Measurements from ENCODE around the gene APOF.

APOF gene

DNA sequence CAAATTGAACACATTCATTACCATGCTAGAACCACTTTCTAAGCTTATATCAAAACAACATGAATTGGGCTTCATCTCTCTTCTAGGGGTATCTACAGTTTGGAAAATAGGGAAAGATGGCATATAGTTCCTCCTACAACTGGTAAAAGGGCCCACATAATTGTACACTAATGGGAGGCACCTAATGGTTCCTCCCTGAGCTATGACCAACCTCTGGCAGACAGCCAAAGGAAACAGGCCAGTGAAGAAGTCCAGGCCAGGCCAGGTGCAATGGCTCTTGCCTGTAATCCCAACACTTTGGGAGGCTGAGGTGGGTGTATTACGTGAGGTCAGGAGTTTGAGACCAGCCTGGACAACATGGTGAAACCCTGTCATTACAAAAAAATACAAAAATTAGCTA is 23.2 kb upstream of the APOF start:
- DNase-seq (ENCODE audit: low spot score in 2 of 2) (no peak), ATAC-seq (ENCODE audit: low read depth) (no peak)
- Mint-ChIP-seq H3K4me3 (no peak overlapping the region), H3K27ac (no peak overlapping the region), H3K27me3 (no peaks in the 10 kb centered on the region), H3K4me1 (no peaks in the 10 kb centered on the region), H3K36me3 (no peaks in the 10 kb centered on the region), H3K9me3 (no peaks in the 10 kb centered on the region)

DNA sequence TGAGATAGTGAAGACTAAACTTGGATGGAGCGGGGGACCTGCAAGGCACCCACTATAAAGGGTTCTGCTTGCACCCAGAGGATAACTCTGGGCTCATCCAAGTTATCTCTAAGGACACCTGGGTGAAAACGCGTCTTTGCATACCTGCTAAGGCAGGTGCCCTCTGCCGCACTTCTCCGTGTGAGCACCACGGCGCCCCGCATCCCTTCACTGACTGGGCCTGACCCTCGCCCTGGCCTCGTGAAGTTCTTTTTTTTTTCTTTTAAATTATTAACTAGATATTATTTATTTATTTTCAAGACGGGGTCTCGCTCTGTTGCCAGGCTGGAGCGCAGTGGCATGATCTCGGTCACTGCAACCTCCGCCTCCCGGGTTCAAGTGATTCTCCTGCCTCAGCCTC is 20.0 kb upstream of the APOF start:
- Mint-ChIP-seq H3K9me3 (no peaks in the 10 kb centered on the region), H3K27me3 (no peaks in the 10 kb centered on the region), H3K27ac (no peak overlapping the region), H3K4me3 (no peak overlapping the region), H3K36me3 (no peaks in the 10 kb centered on the region), H3K4me1 (peaks cover 4% of the 10 kb centered on the region)
- ATAC-seq (ENCODE audit: low read depth) (no peak), DNase-seq (ENCODE audit: low spot score in 2 of 2) (no peak)

DNA sequence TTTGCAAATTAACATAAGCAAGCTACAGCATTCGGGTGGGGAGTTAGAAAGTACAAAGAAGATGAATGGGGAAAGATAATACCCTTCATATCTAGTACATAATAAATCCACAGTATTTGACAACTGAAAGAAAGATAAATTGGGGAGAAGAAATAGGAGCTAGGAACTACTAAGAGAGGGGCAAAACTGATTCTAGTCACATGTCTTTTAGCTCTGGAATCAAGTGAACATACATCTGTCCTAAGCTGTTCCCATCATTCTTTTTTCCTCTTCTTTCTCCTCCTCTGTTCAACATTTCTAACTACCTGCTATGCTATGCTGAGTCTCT is 15.3 kb upstream of the APOF start:
- DNase-seq (ENCODE audit: low spot score in 2 of 2) (no peak), ATAC-seq (ENCODE audit: low read depth) (no peak)
- H3K9me3 Mint-ChIP-seq: peaks cover 4% of the 10 kb centered on the region
- H3K4me1 Mint-ChIP-seq: peaks cover 27% of the 10 kb centered on the region
- H3K36me3 Mint-ChIP-seq: peaks cover 3% of the 10 kb centered on the region
- H3K27me3 Mint-ChIP-seq: no peaks in the 10 kb centered on the region
- peak overlapping the region; percentile 47 for H3K27ac Mint-ChIP-seq
- no peak overlapping the region for H3K4me3 Mint-ChIP-seq

DNA sequence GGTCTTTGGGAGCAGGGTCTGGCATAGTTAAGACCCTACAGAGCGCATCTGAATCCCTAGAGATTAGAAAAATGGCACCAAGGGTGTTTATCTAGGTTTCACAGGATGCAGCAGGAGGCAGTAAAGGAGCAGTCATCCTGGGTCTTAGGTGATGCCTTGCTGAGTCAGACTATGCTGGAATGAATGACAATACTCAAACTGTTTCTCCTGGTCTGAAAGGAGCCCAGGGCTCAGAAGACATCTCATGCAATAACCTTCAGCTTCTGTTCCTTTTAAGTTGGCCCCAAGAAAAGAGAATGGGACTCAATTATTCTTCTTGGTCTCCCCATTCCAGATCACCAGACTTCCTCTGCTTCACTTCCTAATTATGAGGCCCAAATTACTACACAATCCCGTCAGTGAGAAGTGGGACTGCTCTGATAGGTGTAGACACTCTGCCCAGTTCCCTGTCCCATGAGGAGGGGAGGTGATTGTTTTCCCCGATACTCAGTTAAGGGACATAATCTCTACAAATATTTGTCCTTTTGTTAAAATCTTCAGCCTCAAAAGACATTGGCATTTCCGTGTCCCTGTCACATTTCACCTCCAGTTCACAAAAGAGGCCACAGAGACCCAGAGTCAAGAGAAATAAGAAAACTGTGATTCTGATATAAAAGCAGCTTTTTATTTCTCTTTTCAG is 14.8 kb upstream of the APOF start:
- ATAC-seq (ENCODE audit: low read depth) (no peak), DNase-seq (ENCODE audit: low spot score in 2 of 2) (no peak)
- Mint-ChIP-seq H3K4me1 (peaks cover 27% of the 10 kb centered on the region), H3K36me3 (peaks cover 3% of the 10 kb centered on the region), H3K27ac (peak overlapping the region; percentile 47), H3K9me3 (peaks cover 4% of the 10 kb centered on the region), H3K4me3 (no peak overlapping the region), H3K27me3 (no peaks in the 10 kb centered on the region)

DNA sequence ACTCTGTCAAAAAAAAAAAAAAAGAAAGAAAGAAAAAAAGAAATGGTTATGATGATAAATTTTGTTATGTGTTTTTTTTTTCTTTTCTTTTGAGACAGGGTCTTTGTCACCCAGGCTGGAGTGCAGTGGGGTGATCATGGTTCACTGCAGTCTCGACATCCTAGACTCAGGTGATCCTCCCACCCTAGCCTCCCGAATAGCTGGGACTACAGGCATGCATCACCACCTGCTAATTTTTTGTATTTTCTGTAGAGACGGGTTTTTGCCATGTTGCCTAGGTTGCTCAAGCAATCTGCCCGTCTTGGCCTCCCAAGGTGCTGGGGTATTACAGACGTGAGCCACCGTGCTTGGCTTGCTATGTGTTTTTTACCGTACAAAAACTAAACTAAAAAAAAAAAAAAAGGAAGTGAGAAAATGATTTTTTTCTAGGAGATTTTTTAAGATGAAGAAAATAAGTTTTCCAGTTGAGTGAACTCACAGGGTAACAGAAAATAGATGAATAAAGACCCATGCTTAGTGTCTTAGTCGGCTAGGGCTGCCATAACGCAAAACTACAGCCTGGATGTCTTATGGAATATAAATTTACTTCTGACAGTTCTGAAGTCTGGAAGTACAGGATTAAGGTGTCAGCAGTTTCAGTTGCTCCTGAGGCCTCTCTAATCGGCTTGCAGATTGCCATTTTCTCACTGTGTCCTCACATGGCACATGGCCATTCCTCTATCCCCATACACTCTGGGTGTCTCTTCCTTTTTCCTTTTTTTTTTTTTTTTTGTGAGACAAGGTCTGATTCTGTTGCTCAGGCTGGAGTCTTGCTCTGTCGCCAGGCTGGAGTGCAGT is 13.2 kb upstream of the APOF start:
- H3K4me3 Mint-ChIP-seq: peak overlapping the region; percentile 29
- peaks cover 27% of the 10 kb centered on the region for H3K4me1 Mint-ChIP-seq
- peaks cover 3% of the 10 kb centered on the region for H3K36me3 Mint-ChIP-seq
- no peaks in the 10 kb centered on the region for H3K27me3 Mint-ChIP-seq
- ATAC-seq (ENCODE audit: low read depth) (peak; percentile 94), DNase-seq (ENCODE audit: low spot score in 2 of 2) (peak; percentile 32 to 51)
- H3K9me3 Mint-ChIP-seq: peaks cover 4% of the 10 kb centered on the region
- H3K27ac Mint-ChIP-seq: peak overlapping the region; percentile 86

DNA sequence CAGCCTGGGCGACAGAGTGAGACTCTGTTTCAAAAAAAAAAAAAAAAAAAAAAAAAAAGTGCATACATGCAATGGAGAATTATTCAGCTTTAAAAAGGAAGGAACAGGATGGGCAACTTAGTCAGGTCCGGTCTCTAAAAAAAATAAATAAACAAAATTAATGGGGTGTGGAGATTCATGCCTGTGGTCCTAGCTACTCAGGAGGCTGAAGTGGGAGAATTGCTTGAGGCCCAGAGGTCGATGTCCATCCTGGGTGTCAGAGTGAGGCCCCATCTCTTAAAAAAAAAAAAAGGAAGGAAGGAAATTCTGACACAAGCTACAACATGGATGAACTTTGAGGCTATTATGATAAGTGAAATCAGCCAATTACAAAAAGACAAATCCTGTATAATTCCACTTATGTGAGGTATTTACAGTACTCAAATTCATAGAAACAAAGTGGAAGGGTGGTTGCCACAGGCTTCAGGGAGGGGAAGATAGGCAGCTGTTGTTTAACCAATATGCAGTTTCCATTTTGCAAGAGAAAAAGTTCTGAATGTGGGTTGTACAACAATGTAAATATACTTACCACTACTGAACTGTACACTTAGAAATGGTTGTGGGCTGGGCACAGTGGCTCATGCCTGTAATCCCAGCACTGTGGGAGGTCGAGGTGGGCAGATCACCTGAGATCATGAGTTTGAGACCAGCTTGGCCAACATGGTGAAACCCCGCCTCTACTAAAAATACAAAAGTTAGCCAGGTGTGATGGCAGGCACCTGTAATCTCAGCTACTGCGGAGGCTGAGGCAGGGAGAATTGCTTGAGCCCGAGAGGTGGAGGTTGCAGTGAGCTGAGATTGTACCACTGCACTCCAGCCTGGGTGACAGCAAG is 12.3 kb upstream of the APOF start:
- peak; percentile 18 for ATAC-seq (ENCODE audit: low read depth)
- Mint-ChIP-seq H3K9me3 (peaks cover 4% of the 10 kb centered on the region), H3K4me1 (peaks cover 27% of the 10 kb centered on the region), H3K27ac (peak overlapping the region; percentile 86), H3K36me3 (peaks cover 3% of the 10 kb centered on the region), H3K27me3 (no peaks in the 10 kb centered on the region), H3K4me3 (peak overlapping the region; percentile 52)
- DNase-seq (ENCODE audit: low spot score in 2 of 2): no peak

DNA sequence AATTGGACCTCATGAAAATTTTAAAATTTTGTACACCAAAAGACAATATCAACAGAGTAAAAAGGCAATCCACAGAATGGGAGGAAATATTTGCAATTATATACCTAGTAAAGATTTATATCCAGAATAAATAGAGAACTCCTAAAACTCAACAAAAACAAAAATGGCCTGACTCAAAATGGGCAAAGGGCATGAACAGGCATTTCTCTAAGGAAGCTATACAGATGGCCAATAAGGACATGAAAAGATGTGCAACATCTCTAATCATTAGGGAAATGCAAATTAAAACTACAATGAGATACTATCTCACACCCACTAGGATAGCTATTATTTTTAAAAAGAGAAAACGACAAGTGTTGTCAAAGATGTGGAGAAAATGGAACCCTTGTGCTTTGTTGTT is 10.9 kb upstream of the APOF start:
- DNase-seq (ENCODE audit: low spot score in 2 of 2) (no peak), ATAC-seq (ENCODE audit: low read depth) (no peak)
- Mint-ChIP-seq H3K27me3 (no peaks in the 10 kb centered on the region), H3K4me1 (peaks cover 27% of the 10 kb centered on the region), H3K36me3 (peaks cover 3% of the 10 kb centered on the region), H3K27ac (peak overlapping the region; percentile 28), H3K9me3 (peaks cover 4% of the 10 kb centered on the region), H3K4me3 (peak overlapping the region; percentile 39)

DNA sequence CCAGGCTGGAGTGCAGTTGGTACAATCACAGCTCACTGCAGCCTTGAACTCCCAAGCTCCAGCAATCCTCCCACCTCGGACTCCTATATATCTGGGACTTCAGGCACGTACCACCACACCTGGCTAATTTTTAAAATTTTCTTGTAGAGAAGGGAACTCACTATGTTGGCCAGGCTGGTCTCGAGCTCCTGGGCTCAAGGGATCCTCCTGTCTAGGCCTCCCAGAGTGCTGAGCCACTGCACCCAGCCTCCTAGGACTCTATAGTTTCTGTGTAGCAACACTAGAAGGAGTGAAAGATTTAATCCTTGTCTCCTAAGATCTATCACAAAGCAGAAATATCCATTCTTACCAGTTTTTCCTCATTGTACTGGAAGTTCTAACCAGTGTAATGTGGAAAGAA is 4.3 kb upstream of the APOF start:
- Mint-ChIP-seq H3K27me3 (no peaks in the 10 kb centered on the region), H3K4me3 (no peak overlapping the region), H3K4me1 (no peaks in the 10 kb centered on the region), H3K27ac (no peak overlapping the region), H3K36me3 (no peaks in the 10 kb centered on the region), H3K9me3 (no peaks in the 10 kb centered on the region)
- no peak for ATAC-seq (ENCODE audit: low read depth)
- no peak for DNase-seq (ENCODE audit: low spot score in 2 of 2)

DNA sequence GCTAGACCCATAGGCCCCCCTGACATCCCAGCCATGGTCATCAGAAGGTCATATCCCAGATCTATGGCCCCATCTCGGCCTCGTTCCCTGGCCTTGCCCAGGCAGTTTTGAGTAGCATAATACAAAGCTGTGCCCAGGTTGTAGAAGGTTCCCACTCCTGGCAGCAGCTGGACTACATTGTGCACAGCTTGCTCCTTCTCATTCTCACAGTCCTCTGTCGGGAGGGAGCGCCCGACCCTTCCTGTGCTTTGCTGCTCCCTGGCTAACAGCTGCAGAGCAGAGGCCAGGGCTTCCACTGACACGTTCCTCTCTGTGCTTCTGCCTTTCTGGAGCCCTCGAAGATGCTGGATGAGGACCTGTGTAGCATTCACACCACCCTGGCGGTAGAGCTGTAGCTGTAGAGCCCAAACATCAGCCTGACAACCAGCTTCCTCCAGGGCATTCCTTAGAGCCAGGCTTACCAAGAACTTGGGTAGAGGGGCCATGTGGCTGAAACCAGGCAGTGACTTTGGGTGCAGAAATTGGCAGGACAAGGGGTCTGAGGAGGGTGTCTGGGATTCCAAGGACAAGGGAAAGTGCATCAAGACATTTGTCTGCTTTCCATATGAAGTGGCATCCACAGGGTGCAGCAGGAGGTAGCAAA is 1.0 kb downstream of the APOF start:
- H3K9me3 Mint-ChIP-seq: no peaks in the 10 kb centered on the region
- peak overlapping the region; percentile 82 for H3K27ac Mint-ChIP-seq
- ATAC-seq (ENCODE audit: low read depth): no peak

DNA sequence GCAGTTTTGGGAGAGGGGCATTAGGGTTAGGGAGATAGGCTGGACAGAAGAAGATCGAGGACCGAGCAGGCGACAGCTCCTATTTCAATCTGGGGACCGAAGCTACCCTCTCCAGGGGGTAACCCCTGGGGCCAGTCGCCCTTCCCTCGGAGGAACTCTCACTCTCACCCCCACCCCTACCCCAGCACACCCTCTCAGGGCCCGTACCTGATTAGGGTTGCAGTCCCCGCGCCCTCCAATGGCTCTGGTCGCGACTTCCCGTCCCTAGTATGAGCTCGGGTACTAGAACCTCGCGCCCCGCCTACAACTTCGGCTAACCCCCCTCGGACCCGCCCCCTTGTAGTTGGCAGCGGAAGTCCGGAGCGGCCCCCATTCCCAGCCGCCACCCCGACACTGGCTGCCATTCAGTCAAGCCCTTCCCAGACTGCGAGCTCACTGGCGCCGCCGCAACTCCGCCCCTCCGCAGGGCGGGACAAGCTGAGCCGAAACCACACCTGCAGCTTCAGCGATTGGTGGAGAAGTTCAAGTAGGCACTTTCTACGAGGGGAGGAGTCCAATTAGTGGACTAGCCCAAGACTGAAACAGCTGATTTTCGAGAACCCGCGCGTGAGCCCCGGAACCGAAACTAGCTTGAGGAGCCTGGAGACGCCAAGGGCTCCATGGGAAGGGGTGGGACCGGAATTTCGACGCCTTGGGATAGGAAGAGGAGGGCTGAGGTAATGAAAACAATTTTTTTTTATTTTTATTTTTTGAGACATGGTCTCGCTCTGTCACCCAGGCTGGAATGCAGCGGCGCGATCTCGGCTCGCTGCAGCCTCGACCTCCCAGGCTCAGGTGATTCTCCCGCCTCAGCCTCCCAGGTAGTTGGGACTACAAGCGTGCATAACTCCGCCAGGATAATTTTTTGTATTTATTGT is 2.5 kb downstream of the APOF start, which contains the start of gene STAT2:
Gene STAT2 (minus strand): TSS at position 257 of the 917 bp plus-strand sequence. CDS start 3,536 bp downstream, outside the sequence.
- Mint-ChIP-seq H3K27me3 (no peaks in the 10 kb centered on the region), H3K4me3 (peak within 1 kb of the TSS; percentile 96), H3K4me1 (peaks cover 22% of the 10 kb centered on the region), H3K36me3 (peaks cover 8% of the 10 kb centered on the region), H3K9me3 (no peaks in the 10 kb centered on the region), H3K27ac (peak within 1 kb of the TSS; percentile 82)
- DNase-seq (ENCODE audit: low spot score in 2 of 2) (peak; percentile 92 to 99), ATAC-seq (ENCODE audit: low read depth) (peak; percentile 93)

More for the DNA sequence above, 1.0 kb downstream of the APOF start:
- Mint-ChIP-seq H3K4me1 (peaks cover 18% of the 10 kb centered on the region), H3K27me3 (no peaks in the 10 kb centered on the region), H3K4me3 (peak overlapping the region; percentile 96), H3K36me3 (no peaks in the 10 kb centered on the region)
- DNase-seq (ENCODE audit: low spot score in 2 of 2): no peak

DNA sequence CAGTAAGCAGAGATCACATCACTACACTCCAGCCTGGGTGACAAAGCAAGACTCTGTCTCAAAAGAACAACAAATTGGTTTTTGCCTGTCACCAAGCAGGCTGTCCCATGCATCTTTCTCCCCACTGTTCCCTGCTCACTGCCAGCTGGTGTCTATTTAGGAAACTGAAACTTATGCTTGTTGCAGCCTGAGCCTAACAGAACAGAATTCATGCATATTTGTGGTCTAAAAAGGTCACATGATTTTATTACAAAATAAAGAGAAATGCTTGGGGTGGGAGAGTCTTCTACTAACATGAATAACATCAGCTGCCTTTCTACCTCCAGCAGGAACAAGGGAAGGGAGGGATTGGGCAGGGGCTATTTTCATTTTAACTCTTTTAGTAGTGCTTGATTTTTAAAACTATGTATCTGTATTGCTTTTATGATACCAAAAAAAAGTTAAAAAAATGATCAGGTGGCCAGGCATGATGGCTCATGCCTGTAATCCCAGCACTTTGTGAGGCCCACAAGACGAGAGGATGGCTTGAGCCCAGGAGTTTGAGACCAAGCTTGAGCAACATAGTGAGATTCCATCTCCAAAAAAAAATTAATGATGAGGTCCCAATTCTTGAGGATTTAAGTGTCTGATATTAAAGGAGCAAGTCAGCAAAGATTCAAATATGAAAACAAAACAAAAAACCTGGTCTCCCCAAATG is 3.7 kb downstream of the APOF start:
- DNase-seq (ENCODE audit: low spot score in 2 of 2) (no peak), ATAC-seq (ENCODE audit: low read depth) (no peak)
- H3K36me3 Mint-ChIP-seq: peaks cover 17% of the 10 kb centered on the region

DNA sequence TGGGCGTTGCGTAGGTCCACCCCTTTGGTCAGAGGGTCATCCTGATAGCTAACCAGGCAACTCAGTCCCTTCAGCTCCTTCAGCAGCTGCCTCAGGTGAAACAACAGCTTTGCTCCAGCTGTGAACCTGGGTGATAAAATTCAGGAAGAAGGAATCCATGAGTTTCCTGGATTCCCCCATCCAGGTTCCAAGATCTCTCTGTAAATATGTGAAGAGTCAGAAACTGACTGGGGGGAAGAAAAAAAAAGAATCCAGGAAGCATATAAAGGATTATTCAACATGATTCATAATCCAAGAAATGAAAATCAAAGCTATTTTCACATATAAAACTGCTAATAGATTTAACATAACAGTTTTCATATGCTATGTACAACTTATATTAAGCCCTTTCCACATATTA is 11.3 kb downstream of the APOF start:
- Mint-ChIP-seq H3K36me3 (peaks cover 42% of the 10 kb centered on the region), H3K4me3 (no peak overlapping the region), H3K27me3 (no peaks in the 10 kb centered on the region), H3K27ac (no peak overlapping the region), H3K9me3 (no peaks in the 10 kb centered on the region), H3K4me1 (peaks cover 3% of the 10 kb centered on the region)
- ATAC-seq (ENCODE audit: low read depth): no peak
- DNase-seq (ENCODE audit: low spot score in 2 of 2): no peak

More for the DNA sequence above, 3.7 kb downstream of the APOF start:
- peak overlapping the region; percentile 82 for H3K27ac Mint-ChIP-seq
- peaks cover 22% of the 10 kb centered on the region for H3K4me1 Mint-ChIP-seq
- no peaks in the 10 kb centered on the region for H3K27me3 Mint-ChIP-seq
- no peaks in the 10 kb centered on the region for H3K9me3 Mint-ChIP-seq
- peak overlapping the region; percentile 96 for H3K4me3 Mint-ChIP-seq

All from memory B cell (primary cell).